GM21576 (cell line): Measurements from ENCODE around the gene ITGB2.

Experiments
- ATAC-seq: cut with Tn5 transposase; IDR thresholded peaks from one replicate; pipeline ENCODE4 v1.9.1; 2021; ENCODE audit warnings: mild to moderate bottlenecking, moderate library complexity; ENCODE audit not compliant: unreplicated experiment

The ITGB2 gene

DNA sequence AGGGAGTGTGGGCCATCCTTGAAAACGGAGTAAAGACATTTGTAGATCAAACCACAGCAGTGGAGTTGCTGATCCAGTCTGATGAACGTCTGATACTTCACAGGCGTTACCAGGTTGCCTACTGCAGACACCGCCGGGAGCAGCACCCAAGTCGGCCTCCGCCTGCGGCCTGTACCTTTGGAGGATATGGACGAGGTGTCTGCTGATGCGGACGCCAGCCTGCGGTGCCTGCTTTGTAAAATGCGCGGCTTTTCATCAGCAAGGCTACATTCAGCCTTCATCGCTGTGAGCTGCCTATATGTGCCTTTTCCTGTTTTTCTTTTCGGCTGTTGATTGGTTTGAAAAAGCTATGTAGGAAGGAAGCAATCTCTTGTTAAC, 35.1 kb upstream of the ITGB2 start:
- no peak for ATAC-seq

DNA sequence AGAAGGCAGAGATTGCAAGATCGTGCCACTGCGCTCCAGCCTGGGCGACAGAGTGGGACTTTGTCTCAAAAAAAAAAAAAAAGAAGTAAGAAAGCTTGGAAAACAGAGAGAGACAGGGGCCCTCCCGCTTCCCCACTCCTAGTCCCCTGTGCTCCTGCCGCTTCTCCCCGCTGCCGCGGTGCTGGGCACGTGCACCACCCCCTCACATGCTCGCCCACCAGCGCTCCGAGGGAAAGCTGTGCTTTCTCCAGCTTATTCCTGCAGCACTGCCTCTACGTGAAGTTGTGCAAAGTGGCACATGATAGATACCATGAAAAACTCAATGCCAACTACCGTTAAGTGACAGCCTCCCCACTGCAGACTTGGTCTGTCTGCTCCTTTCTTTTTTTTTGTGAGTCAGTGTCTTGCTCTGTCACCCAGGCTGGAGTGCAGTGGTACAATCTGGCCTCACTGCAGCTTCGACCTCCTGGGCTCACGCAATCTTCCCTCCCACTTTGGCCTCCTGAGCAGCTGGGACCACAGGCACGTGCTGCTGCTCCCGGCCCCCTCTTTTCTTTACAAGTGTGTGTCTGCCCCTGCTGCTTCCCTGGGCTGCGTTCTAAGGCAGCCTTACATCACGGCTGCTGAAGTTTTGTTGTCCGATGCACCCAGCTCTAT, 34.6 kb upstream of the ITGB2 start:
- no peak for ATAC-seq

DNA sequence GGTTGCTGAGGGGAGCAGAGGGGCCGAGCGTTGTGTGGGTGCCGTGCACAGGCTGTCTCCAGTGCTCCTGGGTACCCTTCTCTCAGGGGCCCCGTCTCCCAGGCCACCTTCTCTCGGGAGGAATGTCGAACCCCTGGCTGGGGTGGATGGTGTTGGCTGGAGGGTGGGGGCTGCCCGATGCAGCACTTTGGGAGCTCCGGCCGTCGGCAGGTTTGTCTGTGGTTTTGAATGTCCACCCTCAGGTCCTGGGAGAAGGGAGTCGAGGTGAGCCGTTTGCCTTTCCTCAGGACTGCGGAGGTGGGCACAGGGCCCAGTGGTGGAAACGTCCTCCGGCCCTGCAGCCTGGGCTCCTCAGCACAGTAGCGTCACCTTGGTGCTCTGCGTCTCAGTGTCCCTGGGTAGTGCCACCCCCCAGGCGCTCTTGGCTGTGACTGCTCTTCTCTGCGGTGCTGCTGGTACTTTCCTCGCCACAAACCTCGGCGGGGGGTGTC, 33.6 kb upstream of the ITGB2 start:
- no peak for ATAC-seq

DNA sequence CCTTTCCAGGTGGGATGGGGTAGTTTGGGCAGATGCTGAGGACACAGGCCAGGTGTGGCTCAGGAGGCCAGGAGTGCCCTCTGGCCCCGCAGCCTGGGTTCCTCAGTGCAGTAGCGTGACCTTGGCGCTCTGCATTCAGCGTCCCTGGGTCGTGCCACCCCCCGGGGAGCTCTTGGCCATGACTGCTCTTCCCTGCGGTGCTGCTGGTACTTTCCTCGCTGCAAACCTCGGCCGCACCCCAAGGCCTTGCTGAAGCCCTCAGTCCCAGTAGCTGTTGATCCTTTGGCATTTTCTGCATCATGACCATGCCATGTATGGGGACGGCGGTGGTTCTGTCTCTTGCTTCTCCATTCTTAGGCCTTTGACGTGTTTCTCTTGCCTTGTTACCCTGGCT, 32.9 kb upstream of the ITGB2 start:
- no peak for ATAC-seq

DNA sequence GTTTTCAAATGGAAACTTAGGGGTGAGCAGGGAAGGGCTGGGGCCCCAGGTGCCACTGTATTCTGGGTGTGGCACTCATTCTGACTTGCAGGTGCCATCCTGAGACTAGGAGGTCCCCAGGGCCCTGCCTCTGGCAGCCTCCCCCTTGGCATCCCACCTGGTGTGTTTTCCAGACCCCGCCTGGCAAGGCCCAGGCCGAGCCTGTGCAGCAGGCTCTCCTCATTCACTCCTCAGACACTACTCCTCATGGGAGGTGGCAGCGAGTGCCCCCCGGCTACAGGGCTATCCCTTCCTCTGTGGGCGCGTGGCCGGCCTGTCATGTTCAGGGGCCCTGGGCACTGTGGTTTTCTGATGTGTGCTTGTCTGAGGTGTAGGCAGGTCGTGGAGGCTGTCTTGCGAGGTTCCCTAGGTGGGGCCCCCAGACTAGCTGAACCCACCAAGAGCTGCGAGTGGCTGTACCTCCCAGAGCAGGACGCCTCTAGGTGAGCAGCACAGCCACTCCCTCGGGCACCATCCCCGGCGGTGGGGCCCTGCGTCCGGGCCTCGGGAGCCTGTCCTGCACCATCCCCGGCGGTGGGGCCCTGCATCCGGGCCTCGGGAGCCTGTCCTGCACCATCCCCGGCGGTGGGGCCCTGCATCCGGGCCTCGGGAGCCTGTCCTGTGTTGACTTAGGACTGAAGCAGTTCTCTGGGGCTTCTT, 32.4 kb upstream of the ITGB2 start:
- no peak for ATAC-seq

DNA sequence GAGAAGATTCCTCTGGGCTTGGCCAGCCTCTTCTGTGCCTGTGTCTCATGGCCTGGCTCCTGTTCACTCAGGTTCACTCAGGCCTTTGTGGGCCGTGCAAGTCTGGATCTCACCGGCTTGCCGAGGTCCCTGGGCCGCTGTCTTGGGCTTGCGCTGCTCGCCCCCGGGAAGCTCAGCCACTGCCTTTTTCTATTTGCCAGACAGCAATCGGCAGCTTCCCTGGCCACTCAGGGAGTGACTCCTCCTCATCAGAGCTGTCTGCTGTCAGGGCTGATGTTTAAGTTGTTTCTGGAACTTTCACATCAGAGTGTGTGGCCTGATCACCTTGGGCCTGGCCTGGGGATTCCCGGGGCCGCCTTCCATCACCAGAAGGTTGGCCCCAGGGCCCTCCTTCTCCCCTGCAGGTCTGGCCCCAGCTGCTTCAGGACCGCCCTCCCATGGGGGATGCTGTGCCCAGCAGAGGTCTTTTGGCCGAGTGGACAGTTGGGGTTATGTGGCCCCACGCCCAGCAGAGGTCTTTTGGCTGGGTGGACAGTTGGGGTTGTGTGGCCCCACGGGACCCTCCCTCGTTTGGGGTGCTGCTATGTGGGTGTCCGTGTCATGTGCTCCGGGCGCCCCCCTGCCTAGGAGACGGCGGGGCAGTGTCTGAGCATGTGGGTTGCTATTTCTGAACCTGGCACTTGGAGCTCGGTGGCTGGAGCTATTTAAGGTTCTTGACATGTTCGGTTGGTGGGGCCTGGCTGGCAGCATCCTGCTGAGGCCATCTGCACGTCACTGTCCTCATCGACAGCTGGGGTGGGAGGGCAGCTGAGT, 31.6 kb upstream of the ITGB2 start:
- no peak for ATAC-seq

DNA sequence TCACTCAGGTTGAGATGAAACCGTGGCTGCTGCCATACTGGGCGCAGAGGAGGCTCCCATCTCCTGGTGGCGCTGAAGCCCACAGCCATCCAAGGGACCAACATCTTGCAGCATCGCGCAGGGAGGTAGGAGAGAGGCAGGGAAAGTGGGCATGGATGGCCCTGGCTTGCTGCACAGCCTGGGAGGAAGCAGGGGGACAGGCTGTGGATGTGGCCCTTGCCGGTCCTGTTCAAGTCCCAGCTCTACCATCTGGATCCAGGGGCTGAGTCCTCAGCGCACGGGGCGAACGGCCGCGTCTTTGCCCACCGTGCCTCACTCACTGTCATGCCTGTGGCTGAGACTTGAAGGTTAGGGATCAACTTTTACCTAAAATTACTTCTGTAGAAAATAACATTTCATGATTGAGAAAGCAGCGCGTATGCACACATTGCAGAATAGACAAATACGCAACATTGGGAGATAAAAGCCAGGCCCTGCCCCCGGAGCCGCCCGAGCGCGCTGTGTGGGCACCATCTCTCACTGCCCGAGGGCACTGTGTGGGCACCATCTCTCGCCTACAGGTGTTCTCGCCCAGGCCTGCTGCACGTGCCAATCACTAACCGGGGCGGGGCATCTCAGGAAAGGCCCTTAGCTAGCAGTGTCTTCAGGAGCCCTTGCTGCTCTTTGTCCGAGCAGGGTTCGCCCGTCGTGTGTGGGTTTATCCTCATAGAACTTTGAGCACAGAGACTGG, 30.7 kb upstream of the ITGB2 start:
- ATAC-seq = no peak

DNA sequence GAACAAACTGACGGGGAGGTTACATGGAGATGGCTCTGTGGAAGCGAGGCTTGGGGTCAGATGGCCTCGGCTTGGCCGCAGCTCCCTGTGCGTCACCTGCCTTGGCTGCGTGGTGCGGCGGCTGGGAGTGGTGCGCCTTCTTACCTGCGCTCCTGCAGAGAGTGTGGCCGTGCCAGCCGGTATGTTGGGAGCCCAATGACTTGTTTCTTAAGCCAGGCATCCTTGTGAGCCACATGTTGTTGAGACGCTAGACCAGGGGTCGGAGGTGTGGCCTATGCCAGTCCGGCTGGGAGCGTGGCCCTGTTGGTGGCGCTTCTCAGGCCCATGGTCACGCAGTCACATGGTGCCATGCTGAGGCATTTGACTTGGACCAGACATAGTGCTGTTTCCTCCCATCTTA, 29.7 kb upstream of the ITGB2 start:
- no peak for ATAC-seq

DNA sequence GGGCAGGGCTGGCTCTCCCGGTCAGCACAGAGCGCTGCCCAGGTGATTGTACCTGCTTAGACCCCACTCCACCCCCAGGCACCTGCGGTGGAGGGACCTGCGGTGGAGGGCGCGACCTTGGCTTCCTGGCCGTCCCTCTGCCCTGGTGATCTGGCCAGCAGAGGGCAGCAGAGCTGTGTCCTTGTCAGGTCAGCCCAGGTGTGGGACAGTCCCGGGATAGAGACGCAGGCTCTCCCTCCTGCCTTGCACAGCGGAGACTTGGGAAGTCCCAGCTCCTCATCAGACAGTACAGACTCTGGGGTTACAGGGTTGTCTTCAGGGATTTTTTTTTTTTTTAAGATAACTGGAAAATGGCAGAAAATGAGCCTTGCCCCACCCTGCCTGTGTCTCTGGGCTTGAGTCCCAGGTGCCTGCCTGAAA, 29.1 kb upstream of the ITGB2 start:
- ATAC-seq = no peak

DNA sequence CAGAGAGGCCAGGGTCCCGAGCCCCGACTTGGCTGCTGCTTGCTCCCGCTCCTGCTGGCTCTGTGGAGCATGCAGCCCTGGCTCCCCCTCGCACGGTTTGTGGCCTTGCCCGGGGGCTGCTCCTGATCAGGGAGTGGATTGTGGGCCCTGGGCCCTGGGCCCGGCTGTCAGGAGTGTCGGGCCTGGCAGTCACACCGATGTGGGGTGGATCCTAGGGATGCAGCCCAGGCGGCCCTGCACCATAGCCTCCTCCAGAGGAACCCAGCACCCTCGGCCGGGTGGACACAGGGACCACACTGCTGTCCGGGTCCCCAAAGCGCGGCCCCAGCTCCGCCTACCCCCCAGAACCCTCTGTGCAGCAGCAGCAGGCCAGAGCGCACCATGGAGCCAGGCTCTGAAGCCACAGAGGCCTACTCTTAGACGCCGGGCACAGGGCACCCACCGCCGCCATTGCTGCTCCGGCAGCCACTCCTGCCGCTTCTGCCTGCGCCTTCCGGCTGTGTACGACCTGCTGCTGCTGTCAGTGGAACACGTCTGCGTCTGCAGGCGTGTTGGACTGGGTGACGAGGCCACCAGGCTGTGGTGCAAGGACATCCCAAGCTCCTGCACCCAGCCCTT, 28.6 kb upstream of the ITGB2 start:
- ATAC-seq = no peak

DNA sequence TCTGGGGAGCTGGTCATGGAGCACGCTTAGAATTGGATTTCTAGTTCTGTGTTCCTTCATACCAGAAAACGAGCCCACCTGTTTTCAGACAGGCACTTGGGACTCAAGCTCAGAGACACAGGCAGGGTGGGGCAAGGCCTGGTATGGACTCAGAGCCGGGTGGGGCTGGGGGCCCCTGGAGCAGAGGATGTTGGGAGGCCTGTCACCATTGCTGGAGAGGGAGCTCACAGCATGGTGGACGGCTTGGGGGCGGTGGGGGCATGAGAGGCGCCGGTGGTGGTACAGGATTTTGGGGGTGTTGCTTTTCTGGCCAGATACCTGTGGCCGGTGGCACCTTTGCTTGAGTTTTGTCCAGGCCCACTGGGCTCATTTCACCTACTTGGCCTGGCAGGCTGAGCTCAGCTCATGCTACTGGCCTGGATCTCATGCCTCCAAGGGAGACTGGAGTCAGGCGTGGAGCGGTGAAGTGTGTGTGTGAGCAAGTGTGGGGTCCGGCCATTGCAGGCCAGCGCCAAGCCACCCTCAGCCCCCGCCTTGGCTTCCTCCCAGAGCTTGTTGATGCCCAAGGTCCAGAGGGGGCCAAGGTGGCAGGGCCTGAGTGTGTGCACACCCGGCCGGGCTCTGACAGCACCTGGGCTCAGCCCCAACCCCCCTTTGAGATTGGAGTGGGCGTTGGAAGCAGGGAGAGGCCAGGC, 27.9 kb upstream of the ITGB2 start:
- ATAC-seq = no peak

DNA sequence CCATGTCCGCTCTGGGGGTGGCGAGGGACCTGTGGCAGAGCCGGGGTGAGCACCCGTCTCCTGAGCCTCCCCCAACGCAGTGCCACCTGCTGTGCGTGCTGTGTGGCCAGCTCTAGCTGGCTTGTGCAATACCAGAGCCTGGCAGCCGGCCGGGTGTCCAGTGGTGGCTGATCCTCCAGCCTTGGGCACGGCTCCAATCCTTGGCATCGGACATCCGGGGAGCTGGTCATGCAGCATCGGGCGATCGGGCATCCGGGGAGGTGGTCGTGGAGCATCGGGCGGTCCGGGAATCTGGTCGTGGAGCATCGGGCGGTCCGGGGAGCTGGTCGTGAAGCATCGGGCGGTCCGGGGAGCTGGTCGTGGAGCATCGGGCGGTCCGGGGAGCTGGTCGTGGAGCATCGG, 27.2 kb upstream of the ITGB2 start:
- no peak for ATAC-seq

DNA sequence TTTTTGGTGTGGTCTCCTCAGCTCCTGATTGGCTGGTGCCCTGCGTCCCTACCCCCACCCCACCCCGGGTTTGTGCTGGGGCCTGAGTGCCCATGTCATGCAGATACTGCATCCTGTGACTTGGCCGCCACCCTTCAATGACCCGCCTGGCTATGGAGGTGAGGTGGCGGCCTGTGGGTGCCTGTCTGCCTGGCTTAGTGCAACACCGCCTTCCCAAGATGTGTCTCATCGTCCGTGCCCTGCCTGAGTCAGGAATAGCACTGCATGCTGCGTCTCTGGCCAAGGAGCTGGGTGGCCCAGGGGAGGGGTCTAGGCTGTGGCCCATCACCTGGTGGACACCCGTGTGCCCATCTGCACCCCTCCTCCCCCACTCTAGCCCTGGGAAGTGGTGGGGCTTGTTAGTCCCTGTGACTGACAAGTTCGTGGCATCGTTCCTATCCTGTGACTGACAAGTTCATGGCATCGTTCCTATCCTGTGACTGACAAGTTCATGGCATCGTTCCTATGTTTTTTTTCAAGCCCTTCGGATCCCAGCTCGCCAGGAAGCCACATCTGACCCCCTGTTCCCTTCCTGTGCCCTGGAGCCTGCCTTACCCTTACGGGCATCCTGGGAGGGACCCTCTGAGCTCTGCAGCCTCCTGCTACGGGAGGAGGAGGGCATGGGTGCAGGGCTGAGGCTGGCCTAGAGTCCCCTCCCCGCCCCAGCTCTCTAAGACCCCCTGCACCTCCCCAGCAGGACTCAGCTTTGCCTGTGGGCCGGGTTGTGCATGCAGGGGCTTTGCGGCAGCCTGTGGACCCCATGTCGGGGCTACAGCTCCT, 26.6 kb upstream of the ITGB2 start:
- ATAC-seq = no peak

DNA sequence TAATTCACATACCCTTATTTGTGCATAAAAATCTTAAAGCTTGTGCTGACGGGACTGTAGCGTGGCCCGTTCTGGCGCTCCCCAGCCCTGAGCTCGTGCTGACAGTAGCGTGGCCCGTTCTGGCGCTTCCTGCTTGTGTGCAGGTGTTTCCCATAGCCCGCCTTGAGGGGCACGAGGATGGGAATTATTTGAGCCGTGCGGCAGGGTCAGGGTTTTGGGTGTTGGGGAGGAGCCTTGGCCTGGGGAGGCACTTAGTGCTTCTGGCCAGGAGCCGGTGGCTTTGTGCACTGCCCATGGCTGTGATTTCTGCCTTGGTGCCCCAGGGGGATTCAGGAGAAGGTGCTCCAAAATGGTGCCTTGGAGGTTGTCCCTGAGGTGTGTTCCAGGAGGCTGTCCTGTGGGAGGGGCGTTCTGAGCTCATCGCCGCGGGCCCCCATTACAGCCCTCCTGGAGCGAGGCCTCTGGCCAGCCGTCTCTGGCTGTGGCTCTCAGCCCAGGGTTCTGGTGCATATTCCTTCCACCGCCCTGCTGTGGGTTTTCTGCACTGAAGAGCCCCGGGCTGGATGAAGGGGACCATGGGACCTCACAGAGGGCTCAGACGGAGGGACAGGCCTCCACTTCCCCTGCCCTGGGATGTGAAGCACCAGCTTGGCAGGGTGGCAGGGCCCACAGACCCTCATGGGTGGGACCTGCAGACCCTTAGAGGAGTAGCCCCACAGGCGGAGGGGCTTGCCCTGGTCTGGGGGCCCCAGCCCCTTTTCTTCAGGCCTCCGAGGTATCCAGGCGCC, 25.7 kb upstream of the ITGB2 start:
- ATAC-seq = no peak

DNA sequence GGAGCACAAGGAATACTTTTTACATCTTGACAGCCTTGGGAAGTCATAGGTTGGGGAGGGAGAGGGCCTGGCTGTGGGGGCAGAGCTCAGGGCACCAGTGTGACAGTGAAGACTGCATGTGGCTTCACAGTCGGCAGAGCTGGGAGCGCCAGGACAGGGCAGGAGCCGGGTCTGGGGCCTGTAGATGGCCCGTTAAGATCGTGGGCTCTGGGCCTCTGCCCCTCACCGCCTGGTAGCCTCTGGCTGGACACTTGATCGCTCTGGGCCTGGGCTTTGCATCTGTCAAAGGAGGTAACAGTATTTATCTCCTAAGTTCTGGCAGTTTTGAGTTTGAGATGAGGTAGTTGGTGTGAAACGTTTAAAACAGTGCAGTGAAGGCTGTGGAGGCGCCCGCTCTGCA, 23.9 kb upstream of the ITGB2 start:
- ATAC-seq = no peak

DNA sequence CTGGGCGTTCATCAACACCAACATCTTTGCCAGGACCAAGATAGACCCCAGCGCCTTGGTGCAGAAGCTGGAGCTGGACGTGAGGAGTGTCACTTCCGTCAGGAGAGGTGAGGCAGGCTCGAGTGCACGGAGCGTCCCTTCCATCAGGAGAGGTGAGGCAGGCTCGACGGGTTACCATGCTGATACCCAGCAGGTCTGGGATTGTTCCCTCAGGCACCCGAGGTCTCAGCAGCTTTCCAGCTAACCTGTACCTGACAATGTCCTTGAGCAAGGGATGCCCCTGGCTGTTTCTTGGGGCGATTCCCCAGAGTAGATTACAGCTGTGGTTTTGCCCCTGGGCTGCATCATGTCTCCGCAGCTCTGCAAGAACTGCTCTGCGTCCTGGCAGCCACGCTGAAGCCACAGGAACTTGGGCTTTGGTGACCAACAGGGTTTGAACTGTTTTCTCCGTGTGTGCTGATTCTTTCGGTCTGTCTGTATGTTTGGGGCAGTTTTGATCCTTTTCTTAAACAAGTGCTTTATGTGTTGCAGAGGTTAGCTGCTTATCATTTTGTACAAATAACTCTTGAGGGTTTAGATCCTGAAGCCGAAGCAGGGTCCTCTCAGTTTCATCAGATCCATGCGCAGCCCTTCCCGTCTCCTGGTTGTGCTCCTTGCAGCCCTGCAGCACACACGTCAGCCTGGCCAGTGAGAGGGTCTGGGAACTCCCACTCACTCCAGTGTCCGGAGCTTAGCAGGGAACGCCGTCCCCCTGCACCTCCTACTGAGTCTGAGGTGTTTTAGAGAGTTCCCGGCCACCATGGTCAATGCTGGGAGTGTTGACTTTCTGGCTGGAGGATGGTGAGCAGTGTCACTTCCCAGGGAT, 23.2 kb upstream of the ITGB2 start:
- no peak for ATAC-seq

DNA sequence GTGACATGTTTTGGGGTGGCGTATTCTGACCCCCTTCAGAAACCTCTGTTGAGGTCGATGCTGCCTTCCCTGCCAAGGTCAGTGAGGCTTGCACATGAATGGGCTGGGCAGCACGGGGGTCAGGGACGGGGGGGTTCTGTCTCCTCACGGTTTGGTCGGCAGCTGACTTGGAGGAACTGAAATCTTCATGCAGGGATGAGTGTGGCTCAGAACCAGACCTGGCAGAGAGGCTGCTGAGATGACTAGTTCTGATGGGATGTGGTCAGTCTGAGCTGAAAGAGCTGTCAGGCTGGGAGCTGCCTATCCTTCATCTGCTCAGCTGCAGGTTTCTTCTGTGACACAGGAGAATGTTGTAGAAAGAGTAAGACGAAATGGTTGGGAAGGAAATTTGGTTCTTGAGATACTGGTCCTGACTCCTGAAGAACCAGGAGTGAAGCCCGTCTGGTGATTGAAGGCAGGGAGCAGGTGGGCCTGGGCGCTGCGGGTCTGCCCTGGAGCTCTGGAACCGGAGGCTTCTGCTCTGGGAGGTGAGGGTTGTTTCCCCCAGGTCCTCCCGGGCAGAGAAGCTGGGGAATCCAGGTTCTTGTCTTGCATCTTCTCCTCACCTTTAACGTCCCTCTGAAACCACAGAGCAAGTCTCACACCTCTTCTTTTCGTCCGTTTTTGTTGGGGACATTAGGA, 22.4 kb upstream of the ITGB2 start:
- no peak for ATAC-seq
